GM19240 (cell line): ENCODE results near the gene COX6A1.
"Not testable (repeated sequence)": the region's sequence is repeated elsewhere in the genome, so short reads cannot be mapped to it uniquely, and the experiment has no call there.

Experiments used
- DNase-seq: peaks from one replicate; pipeline ENCODE4 v3.0.0; 2011; ENCODE audit warnings: low spot score; ENCODE audit not compliant: insufficient read length

Gene COX6A1

DNA sequence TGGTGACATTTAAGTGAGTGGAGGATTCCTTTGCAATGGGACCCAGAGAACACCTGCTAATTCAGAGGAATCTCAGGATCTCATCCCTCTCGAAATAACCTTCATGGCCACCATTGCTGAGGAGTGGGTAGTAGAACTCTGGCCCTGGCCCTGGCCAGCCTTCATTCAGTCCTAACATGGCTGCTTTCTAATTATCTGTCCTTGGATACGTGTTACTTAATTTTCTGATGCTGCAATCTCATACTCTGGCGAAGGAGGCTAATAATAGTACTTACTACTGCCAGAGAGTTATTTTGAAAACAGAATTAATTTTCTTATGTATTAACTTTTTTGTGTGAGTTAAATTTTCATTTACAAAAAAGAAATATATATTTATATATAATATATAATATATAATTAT lies 12.1 kb upstream of the COX6A1 start:
- no peak for DNase-seq

GRCh38 chr12:120428597-120429229 lies 9.2 kb upstream of the COX6A1 start:
- no peak for DNase-seq

- DNase-seq: no peak
Measured at GRCh38 chr12:120429368-120429767, 8.5 kb upstream of the COX6A1 start.

DNA sequence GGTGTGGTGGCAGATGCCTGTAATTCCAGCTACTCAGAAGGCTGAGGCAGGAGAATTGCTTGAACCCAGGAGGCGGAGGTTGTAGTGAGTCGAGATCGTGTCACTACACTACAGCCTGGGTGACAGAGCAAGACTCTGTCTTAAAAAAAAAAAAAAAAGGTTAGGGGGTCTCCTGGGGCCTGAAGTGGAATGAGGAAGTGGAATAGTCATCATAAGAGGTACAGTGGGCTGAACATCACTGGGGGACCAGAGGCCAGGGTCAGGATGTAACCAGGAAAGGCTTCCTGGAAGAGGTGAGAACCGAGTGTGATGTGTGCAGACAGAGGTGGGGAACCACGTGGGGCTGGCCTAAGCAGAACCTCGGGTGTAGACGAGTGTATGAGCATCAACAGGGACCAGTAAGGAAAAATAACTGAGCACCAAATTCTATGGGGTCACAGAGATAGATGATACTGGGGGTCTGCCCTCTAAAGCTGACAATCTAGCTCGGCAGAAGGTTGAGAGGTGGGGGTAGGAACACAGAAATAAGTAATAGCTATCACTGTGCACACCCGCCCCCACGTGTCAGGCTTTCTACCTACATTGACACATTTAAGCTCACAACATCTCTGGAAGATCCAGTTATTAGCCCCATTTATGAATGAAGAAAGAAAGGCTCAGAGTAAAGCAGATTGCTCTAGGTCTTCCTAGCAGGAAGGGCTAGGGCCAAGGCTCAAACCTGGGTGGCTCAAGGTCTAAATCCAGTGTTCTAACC lies 5.0 kb upstream of the COX6A1 start:
- DNase-seq: no peak

- DNase-seq: no peak
Measured at GRCh38 chr12:120438495-120439198, 734 bp downstream of the COX6A1 start.

DNA sequence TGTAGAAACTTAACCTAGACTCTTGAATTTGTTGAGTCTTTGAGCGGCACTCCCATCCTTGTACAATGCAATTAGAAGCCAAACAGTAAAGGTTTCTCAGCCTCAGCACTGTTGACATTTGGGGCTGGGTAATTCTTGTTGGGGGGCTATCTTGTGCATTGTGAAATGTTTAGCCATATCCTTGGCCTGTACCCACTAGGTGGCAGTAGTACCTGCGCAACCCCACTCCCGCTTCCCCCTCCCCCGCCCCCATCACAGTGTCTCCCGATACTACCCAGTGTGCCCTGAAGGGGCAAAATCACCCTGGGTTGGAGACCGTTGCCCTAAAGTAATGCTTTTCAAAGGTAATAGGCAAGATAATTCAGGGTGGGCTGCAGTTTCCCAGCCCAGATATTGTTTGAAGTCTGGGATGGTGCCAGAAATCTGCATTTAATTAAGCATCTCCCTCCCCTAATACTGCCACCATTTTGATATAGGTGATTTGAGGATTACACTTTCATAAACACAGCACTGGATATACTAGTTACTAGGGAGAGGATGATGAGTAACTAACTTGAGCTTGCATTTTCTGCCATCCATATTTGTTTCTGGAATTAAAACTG lies 1.8 kb downstream of the COX6A1 start:
- DNase-seq: peak; percentile 56

DNA sequence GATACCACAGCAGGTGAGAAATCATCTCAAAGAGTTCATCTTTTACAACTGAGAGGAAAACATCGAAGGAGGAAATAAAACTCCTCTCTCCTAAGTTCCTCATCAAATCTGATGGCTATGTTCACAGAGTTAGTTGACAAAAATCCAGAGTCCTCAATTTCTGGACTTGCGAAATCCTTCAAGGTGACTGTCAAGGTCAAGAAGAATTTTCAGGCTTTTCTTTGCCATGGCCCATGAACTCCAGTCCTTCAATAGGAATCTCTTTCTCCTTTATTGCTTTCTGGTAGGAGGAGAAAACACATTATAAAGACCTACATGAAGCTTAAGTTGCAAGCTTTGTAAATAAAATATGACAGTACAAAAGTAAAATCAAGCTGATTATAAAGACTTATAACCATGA lies 6.8 kb downstream of the COX6A1 start:
- DNase-seq: no peak

- DNase-seq: peak; percentile 45
Measured at GRCh38 chr12:120445911-120446843, 8.3 kb downstream of the COX6A1 start, which contains the start of the genes GATC and TRIAP1. Gene GATC, plus strand, starts transcription at chr12:120446444. Its CDS starts 37 bp downstream, at chr12:120446481. Gene TRIAP1, minus strand, starts transcription at chr12:120446384. Its CDS starts 12 bp downstream, at chr12:120446372.

DNA sequence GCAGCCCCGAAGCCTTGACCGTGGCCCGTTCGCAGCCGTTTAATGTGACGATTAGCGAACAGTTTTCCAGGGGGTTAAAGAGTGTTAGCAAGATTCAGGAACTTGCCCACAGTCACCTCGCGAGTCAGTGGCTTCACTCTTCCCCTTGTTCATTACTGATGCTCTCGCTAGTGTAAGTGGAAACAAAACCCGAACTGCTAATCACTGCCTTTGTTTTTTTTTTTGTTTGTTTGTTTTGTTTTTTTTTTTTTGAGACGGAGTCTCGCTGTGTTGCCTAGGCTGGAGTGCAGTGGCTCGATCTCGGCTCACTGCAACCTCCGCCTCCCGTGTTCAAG lies 8.9 kb downstream of the COX6A1 start:
- not testable (repeated sequence) for DNase-seq

- no peak for DNase-seq
Measured at GRCh38 chr12:120447992-120448391, 10.1 kb downstream of the COX6A1 start.

DNA sequence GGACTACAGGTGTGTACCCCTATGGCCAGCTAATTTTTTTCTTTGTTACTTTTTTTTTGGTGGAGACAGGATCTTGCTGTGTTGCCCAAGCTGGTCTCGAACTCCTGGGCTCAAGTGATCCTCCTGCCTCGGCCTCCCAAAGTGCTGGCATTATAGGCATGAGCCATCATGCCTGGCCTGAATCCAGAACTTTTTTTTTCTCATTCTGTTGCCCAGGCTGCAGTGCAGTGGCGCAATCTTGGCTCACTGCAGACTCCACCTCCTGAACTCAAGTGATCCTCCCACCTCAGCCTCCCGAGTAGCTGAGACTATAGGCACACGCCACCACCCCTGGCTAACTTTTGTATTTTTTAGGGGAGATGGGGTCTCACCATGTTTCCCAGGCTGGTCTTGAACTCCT lies 14.6 kb downstream of the COX6A1 start:
- DNase-seq: not testable (repeated sequence)

GRCh38 chr12:120453060-120453750 lies 15.3 kb downstream of the COX6A1 start:
- DNase-seq: no peak

- no peak for DNase-seq
Measured at GRCh38 chr12:120453977-120454376, 16.1 kb downstream of the COX6A1 start.

- DNase-seq: no peak
Measured at GRCh38 chr12:120455302-120455701, 17.4 kb downstream of the COX6A1 start.

DNA sequence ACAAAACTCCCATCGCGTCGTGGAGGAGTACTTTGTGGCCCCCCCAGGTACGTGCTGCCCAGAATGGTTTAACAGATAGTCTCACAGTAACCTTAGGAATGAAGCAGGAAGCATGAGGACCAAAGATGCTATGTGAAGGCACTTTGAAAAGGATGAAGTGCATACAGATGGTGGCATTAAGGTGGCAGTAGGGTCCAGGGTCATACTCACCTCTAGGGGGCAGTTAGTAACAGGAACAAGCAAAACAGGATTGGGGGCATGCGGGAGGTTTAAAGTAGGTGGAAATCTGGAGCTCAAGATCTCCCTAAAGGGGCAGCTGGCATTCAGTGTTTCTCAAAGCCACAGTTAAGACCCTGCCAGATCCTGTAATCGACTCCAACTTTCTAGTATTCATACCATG lies 19.2 kb downstream of the COX6A1 start:
- no peak for DNase-seq

DNA sequence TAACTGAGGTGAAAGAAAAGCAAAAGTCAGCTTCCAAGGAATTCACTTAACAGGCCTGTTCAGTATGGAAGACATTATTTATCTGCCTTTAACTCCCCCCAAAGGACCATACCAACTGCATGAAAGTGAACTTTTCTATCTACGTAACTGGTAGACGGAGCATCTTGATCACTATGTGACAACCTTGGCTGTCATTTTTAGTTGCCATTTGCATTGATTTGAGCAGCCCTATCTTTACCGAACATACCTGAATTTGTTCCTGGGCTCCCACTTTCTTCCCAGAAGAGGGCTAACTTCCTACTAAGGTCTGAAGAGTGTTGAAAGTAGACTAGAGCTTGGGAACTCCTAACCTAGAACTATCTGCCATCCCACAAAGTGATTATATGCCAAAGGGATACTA lies 22.2 kb downstream of the COX6A1 start:
- no peak for DNase-seq

DNA sequence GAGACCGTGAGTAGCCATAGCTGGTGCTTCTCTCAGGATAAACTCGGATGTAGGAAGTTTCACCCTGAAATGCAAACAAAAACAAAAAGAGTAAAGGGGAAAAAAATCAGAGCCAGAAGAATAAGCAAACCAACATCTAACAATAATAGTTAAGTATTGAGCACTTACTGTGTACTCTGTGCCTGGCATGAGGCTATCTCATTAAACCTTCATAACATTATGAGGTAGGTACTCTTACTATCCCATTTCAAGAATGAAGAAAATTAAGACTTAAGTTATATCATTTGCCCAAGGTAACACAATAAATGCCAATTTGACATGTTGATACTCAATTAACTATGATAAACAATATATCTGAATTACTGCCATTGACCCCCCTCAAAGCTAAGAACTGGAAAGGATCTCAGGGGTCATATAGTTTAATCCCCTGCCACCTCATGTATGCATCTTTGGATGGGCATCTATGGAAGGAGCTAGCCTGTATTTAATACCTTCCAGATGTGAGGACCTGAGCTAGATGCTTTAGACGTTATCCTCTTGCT lies 24.3 kb downstream of the COX6A1 start:
- DNase-seq: no peak

GRCh38 chr12:120463712-120464111 lies 25.8 kb downstream of the COX6A1 start:
- no peak for DNase-seq

DNA sequence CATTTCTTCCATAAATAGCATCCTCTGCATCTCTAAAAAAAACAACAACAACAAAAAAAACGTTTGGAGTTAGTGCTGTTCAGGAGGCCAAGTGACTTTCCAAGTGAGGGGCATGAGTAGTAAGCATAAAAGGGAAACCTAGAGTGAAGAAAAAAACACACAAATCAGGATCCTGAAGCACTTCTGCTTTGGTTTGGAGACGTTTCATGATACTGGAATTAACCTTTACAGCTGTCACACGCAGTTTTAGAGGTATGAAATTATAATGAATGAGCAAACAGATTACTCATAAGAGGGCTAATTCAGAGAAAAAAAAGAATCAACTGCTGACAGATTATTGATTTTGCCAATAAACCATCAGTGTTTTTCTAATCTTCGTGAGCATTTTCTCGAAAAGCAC lies 27.8 kb downstream of the COX6A1 start:
- no peak for DNase-seq
